ENCODE results near the gene RAP2C. TPM values are rescaled to one million over a fixed set of nuclear protein-coding genes. Genes with fewer than 3 reads are reported as not detected.

The RAP2C gene
- total and polyA plus RNA-seq, 2 experiments from 2014 or later, result 14.5 to 25.0 TPM

DNA sequence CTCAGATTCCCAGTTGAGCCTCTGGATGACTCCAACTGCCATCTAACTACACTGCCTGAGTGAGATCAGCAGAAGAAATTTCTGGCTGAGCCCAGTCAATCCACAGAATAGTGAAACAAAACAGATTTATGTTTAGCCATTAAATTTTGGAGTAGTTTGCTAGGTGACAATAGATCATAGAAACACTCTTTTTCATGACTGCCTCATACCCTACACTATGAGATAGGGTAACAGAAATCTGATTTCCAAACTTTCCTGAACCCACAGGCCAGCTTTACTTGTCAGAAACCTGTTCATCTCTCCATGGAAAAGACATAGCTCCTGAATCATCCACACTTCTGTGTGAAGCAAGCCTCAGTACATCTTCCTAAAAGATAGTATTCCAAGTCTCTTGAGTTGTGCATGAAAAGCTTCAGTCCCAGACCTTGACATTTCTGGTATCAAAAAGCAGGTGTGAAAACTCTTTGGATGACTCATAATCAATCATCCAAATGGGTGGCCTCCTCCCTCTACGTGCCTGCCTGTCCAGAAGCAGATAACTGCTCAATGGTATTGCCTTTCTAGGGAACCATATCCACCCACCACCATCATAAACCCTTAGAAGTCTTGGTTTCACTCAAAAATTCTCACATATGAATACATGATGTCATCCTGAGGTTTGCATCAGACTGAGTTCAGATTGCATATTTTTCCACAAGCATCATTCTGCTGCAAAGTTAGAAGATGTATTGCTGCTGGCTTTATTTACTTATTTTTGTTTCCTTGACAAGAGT is 47.5 kb upstream of the RAP2C start:
- Histone ChIP-seq H4K20me1 (replicated peaks; ENCODE audit: insufficient read depth) (no peaks in the 10 kb centered on the region), H3F3A (replicated peaks; ENCODE audit: low read depth) (no peaks in the 10 kb centered on the region), H3K4me2 (no peak overlapping the region), H3K4me1 (ENCODE audit: insufficient read depth) (no peaks in the 10 kb centered on the region), H3K36me3 (ENCODE audit: insufficient read depth) (no peaks in the 10 kb centered on the region), H3K27me3 (ENCODE audit: insufficient read depth) (no peaks in the 10 kb centered on the region), H3K79me2 (replicated peaks; ENCODE audit: insufficient read depth) (no peaks in the 10 kb centered on the region), H2AFZ (no peak overlapping the region), H3K27ac (ENCODE audit: low read depth) (no peak overlapping the region), H3K9me2 (ENCODE audit: insufficient read depth) (no peaks in the 10 kb centered on the region), H3K4me3 (no peak overlapping the region)
- Mint-ChIP-seq H3K4me1 (peaks cover 2% of the 10 kb centered on the region; the same call in 1 of the 3 replicates), H3K27me3 (ENCODE audit: insufficient read depth, low read depth, poor library complexity) (no peaks in the 10 kb centered on the region), H3K27ac (no peak overlapping the region), H3K36me3 (ENCODE audit: low read depth) (no peaks in the 10 kb centered on the region), H3K4me3 (no peak overlapping the region), H3K9me3 (no peaks in the 10 kb centered on the region; the same call in 2 of the 3 replicates)
- DNase-seq (ENCODE audit: low spot score) (no peak), ATAC-seq (no peak)
- TF ChIP-seq ZNF114 (CRISPR knock-in tag; IDR thresholded peaks at IDR 0.05), result no peak
- TF ChIP-seq JUNB (IDR thresholded peaks at IDR 0.05; ENCODE audit: unreplicated experiment), result no peak
- TF ChIP-seq EZH2phosphoT487 (IDR thresholded peaks at IDR 0.05; ENCODE audit: unreplicated experiment), result no peak
- no peak for TF ChIP-seq CTCF (conservative IDR thresholded peaks at IDR 0.05; ENCODE audit: low read depth in 2 of 2)
- no peak for TF ChIP-seq EZH2 (IDR thresholded peaks at IDR 0.05; ENCODE audit: low read depth, unreplicated experiment)
- TF ChIP-seq STAT1 (IDR thresholded peaks at IDR 0.05; ENCODE audit: unreplicated experiment), result no peak
- TF ChIP-seq POLR2AphosphoS5 (IDR thresholded peaks at IDR 0.05; ENCODE audit: low read depth), result no peak
- TF ChIP-seq NANOG (IDR thresholded peaks at IDR 0.05; ENCODE audit: borderline replicate concordance), result no peak
- TF ChIP-seq, protein P1, sequence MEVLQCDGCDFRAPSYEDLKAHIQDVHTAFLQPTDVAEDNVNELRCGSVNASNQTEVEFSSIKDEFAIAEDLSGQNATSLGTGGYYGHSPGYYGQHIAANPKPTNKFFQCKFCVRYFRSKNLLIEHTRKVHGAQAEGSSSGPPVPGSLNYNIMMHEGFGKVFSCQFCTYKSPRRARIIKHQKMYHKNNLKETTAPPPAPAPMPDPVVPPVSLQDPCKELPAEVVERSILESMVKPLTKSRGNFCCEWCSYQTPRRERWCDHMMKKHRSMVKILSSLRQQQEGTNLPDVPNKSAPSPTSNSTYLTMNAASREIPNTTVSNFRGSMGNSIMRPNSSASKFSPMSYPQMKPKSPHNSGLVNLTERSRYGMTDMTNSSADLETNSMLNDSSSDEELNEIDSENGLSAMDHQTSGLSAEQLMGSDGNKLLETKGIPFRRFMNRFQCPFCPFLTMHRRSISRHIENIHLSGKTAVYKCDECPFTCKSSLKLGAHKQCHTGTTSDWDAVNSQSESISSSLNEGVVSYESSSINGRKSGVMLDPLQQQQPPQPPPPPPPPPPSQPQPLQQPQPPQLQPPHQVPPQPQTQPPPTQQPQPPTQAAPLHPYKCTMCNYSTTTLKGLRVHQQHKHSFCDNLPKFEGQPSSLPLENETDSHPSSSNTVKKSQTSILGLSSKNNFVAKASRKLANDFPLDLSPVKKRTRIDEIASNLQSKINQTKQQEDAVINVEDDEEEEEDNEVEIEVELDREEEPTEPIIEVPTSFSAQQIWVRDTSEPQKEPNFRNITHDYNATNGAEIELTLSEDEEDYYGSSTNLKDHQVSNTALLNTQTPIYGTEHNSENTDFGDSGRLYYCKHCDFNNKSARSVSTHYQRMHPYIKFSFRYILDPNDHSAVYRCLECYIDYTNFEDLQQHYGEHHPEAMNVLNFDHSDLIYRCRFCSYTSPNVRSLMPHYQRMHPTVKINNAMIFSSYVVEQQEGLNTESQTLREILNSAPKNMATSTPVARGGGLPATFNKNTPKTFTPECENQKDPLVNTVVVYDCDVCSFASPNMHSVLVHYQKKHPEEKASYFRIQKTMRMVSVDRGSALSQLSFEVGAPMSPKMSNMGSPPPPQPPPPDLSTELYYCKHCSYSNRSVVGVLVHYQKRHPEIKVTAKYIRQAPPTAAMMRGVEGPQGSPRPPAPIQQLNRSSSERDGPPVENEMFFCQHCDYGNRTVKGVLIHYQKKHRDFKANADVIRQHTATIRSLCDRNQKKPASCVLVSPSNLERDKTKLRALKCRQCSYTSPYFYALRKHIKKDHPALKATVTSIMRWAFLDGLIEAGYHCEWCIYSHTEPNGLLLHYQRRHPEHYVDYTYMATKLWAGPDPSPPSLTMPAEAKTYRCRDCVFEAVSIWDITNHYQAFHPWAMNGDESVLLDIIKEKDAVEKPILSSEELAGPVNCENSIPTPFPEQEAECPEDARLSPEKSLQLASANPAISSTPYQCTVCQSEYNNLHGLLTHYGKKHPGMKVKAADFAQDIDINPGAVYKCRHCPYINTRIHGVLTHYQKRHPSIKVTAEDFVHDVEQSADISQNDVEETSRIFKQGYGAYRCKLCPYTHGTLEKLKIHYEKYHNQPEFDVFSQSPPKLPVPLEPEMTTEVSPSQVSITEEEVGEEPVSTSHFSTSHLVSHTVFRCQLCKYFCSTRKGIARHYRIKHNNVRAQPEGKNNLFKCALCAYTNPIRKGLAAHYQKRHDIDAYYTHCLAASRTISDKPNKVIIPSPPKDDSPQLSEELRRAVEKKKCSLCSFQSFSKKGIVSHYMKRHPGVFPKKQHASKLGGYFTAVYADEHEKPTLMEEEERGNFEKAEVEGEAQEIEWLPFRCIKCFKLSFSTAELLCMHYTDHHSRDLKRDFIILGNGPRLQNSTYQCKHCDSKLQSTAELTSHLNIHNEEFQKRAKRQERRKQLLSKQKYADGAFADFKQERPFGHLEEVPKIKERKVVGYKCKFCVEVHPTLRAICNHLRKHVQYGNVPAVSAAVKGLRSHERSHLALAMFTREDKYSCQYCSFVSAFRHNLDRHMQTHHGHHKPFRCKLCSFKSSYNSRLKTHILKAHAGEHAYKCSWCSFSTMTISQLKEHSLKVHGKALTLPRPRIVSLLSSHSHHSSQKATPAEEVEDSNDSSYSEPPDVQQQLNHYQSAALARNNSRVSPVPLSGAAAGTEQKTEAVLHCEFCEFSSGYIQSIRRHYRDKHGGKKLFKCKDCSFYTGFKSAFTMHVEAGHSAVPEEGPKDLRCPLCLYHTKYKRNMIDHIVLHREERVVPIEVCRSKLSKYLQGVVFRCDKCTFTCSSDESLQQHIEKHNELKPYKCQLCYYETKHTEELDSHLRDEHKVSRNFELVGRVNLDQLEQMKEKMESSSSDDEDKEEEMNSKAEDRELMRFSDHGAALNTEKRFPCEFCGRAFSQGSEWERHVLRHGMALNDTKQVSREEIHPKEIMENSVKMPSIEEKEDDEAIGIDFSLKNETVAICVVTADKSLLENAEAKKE (CRISPR knock-in tag; IDR thresholded peaks at IDR 0.05), result no peak
- TF ChIP-seq REST (IDR thresholded peaks at IDR 0.05; ENCODE audit: unreplicated experiment), result no peak
- TF ChIP-seq ETS1 (IDR thresholded peaks at IDR 0.05), result no peak
- no peak for TF ChIP-seq CREB1 (CRISPR knock-in tag; IDR thresholded peaks at IDR 0.05; ENCODE audit: low read depth)
- no peak for TF ChIP-seq ZNF331 (CRISPR knock-in tag; IDR thresholded peaks at IDR 0.05; ENCODE audit: low read depth)

Data from GM23338 (cell line).